ENCODE data around the gene NAIF1. TPM values are rescaled to one million over a fixed set of nuclear protein-coding genes. Genes with fewer than 3 reads are reported as not detected.
A peak's percentile ranks its signal among the peaks of the same experiment; 100 is the strongest.

The NAIF1 gene
- polyA plus RNA-seq, 3 donors, result 4.6 to 6.5 (median 5.6) TPM

DNA sequence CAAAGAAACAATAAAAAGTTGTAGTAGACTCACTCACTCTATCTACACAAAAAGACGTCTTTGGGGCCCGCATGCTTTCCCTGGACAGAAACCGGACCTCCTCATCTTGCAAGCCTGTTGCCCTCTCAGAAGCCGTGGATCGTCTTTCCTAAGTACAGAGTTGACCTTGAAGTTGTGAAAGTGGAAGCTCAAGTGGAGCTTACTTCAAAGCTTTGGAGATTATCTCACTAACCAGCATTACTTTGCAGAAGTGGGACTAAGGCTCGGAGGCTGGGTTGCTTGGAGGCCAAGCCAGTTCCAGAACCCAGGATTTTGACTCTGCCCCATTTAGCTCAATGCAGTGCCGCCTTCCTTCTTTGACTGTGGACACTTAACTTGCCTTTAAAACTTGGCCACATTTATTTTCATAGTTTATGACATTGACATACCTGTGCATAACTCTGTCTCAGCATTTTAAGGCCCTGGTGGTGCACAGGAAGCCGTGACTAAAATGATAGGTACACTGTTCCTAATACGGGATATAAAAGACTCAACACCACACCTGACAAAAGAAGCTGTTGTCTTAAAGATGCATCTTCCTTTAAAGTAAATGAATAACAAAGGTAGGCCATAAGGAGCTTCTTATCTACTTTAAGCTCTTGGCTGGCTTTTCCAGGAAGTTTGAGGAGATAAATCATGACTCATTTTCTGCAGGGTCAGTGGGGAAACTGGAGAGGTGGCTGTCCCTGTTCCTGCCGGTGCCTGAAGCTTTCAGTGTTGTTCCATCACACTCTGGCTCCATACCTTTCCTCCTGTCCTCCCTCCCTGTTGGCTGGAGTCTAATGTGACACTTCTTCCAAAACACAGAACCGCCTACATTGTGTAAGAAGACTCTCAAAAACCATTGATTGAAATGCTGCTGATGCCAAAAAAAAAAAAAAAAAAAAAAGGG is 11.6 kb upstream of the NAIF1 start:
- H3K4me1 Mint-ChIP-seq, result peaks cover 45% of the 10 kb centered on the region

DNA sequence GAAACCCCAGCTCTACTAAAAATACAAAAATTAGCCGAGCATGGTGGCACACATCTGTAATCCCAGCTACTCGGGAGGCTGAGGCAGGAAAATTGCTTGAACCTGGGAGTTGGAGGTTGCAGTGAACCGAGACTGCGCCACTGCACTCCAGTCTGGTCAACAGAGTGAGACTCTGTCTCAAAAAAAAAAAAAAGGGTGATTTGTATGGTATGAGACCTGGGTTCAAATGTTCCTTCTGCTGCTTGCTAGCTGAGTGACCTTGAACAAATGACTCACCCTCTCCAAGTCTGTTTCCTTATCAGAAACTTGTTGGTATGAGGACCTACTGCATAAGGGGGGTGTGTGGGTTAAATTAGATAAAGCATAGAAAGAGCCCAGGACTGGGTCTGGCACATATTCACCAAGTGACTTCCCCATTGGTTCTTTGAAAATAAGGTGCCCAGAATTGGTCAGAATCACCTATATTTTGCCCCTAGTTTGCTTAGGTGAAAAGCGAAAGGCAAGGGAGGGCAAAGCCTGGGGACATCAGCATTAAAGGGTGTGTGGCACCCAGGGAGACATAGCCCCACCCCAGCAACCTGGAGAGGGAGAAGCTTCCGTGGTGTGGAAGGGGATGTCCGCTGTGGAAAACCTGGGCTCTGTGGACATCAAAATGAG is 10.9 kb upstream of the NAIF1 start:
- peak overlapping the region; percentile 75 to 77 for H3K27ac ChIP-seq (ENCODE audit: low read depth in 1 of 2, low read length in 2 of 2)
- no CpG with 5 or more reads among the region's 7 CpGs for WGBS (ENCODE audit: insufficient coverage)
- no peaks in the 10 kb centered on the region for H3K27me3 ChIP-seq (ENCODE audit: control insufficient read depth in 2 of 2, insufficient read depth in 2 of 2, low read length in 2 of 2)
- peak overlapping the region; percentile 50 to 63 for H3K4me3 Mint-ChIP-seq
- no peak overlapping the region for H3K9ac ChIP-seq (ENCODE audit: insufficient read depth, low read length, poor library complexity, severe bottlenecking)
- intact Hi-C loops (cut with micrococcal nuclease), result no loop called here
- peak overlapping the region; percentile 88 to 93 (median 92) for H3K27ac Mint-ChIP-seq
- H3K4me3 ChIP-seq (replicated peaks in 1 of 3; ENCODE audit: low read depth in 2 of 3, low read length in 3 of 3), result peak overlapping the region in 1 of 3 experiments; percentile 51
- no peak for DNase-seq
- peaks cover 0 to 2% (median 0%) of the 10 kb centered on the region in 3 donors for H3K27me3 Mint-ChIP-seq (ENCODE audit: low read depth in 3 of 3)
- H3K4me2 ChIP-seq (replicated peaks; ENCODE audit: extremely low read depth, low read length, poor library complexity, severe bottlenecking), result peak overlapping the region; percentile 52
- H2AFZ ChIP-seq (ENCODE audit: insufficient read depth, low read depth, low read length, poor library complexity, severe bottlenecking), result no peak overlapping the region
- peaks cover 44 to 53% of the 10 kb centered on the region in 2 donors for H3K4me1 ChIP-seq (ENCODE audit: control insufficient read depth in 1 of 2, insufficient read depth in 2 of 2, low read length in 2 of 2)
- peaks cover 18 to 20% of the 10 kb centered on the region in 2 donors for H3K36me3 Mint-ChIP-seq
- no peaks in the 10 kb centered on the region for H3K9me3 ChIP-seq (replicated peaks in 1 of 2; ENCODE audit: control insufficient read depth in 1 of 2, insufficient read depth in 1 of 2, low read length in 2 of 2)
- no peaks in the 10 kb centered on the region for H3K9me3 Mint-ChIP-seq
- peaks cover 56% of the 10 kb centered on the region for H4K20me1 ChIP-seq (ENCODE audit: insufficient read depth, low read length)
- peaks cover 95% of the 10 kb centered on the region for H3K79me2 ChIP-seq (ENCODE audit: insufficient read depth, low read length)
- H3K36me3 ChIP-seq (replicated peaks in 1 of 2; ENCODE audit: control insufficient read depth in 1 of 2, insufficient read depth in 2 of 2, low read length in 2 of 2), result peaks cover 0 to 6% of the 10 kb centered on the region in 2 donors
- TF ChIP-seq, protein P1, sequence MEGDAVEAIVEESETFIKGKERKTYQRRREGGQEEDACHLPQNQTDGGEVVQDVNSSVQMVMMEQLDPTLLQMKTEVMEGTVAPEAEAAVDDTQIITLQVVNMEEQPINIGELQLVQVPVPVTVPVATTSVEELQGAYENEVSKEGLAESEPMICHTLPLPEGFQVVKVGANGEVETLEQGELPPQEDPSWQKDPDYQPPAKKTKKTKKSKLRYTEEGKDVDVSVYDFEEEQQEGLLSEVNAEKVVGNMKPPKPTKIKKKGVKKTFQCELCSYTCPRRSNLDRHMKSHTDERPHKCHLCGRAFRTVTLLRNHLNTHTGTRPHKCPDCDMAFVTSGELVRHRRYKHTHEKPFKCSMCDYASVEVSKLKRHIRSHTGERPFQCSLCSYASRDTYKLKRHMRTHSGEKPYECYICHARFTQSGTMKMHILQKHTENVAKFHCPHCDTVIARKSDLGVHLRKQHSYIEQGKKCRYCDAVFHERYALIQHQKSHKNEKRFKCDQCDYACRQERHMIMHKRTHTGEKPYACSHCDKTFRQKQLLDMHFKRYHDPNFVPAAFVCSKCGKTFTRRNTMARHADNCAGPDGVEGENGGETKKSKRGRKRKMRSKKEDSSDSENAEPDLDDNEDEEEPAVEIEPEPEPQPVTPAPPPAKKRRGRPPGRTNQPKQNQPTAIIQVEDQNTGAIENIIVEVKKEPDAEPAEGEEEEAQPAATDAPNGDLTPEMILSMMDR (IDR thresholded peaks at IDR 0.05), result no peak
- peaks cover 52% of the 10 kb centered on the region for H3K4me1 Mint-ChIP-seq

More for the DNA sequence above, 11.6 kb upstream of the NAIF1 start:
- H3K36me3 Mint-ChIP-seq, result peaks cover 18 to 20% of the 10 kb centered on the region in 2 donors
- H3K9me3 Mint-ChIP-seq, result no peaks in the 10 kb centered on the region
- WGBS (ENCODE audit: insufficient coverage), result 23% methylated on average over 2 of the region's 11 CpGs
- H3K36me3 ChIP-seq (replicated peaks in 1 of 2; ENCODE audit: control insufficient read depth in 1 of 2, insufficient read depth in 2 of 2, low read length in 2 of 2), result peaks cover 0 to 6% of the 10 kb centered on the region in 2 donors
- intact Hi-C loops (cut with micrococcal nuclease), result no loop called here
- peaks cover 58% of the 10 kb centered on the region for H4K20me1 ChIP-seq (ENCODE audit: insufficient read depth, low read length)
- H3K27ac Mint-ChIP-seq, result peak overlapping the region; percentile 88 to 93 (median 92)
- H3K4me3 ChIP-seq (replicated peaks in 1 of 3; ENCODE audit: low read depth in 2 of 3, low read length in 3 of 3), result peak overlapping the region in 1 of 3 experiments; percentile 51
- peaks cover 0 to 2% (median 0%) of the 10 kb centered on the region in 3 donors for H3K27me3 Mint-ChIP-seq (ENCODE audit: low read depth in 3 of 3)
- H3K27ac ChIP-seq (ENCODE audit: low read depth in 1 of 2, low read length in 2 of 2), result peak overlapping the region; percentile 75 to 77
- TF ChIP-seq, protein P1 (IDR thresholded peaks at IDR 0.05), result no peak
- H3K79me2 ChIP-seq (ENCODE audit: insufficient read depth, low read length), result peaks cover 90% of the 10 kb centered on the region
- peak overlapping the region; percentile 50 to 63 for H3K4me3 Mint-ChIP-seq
- peaks cover 38 to 45% of the 10 kb centered on the region in 2 donors for H3K4me1 ChIP-seq (ENCODE audit: control insufficient read depth in 1 of 2, insufficient read depth in 2 of 2, low read length in 2 of 2)
- no peak overlapping the region for H2AFZ ChIP-seq (ENCODE audit: insufficient read depth, low read depth, low read length, poor library complexity, severe bottlenecking)
- peak; percentile 46 to 64 (median 59) for DNase-seq
- no peak overlapping the region for H3K9ac ChIP-seq (ENCODE audit: insufficient read depth, low read length, poor library complexity, severe bottlenecking)
- H3K4me2 ChIP-seq (replicated peaks; ENCODE audit: extremely low read depth, low read length, poor library complexity, severe bottlenecking), result peak overlapping the region; percentile 52
- no peaks in the 10 kb centered on the region for H3K27me3 ChIP-seq (ENCODE audit: control insufficient read depth in 2 of 2, insufficient read depth in 2 of 2, low read length in 2 of 2)
- H3K9me3 ChIP-seq (replicated peaks in 1 of 2; ENCODE audit: control insufficient read depth in 1 of 2, insufficient read depth in 1 of 2, low read length in 2 of 2), result no peaks in the 10 kb centered on the region

Measured in CD14-positive monocyte (primary cell).